GM18517 (cell line): ENCODE data around the gene MCCC2.
"Not testable (repeated sequence)": the region's sequence is repeated elsewhere in the genome, so short reads cannot be mapped to it uniquely, and the experiment has no call there.

Experiments
- ATAC-seq: cut with Tn5 transposase; IDR thresholded peaks from one replicate; pipeline ENCODE4 v1.9.1; 2021; ENCODE audit warnings: mild to moderate bottlenecking, moderate library complexity; ENCODE audit not compliant: unreplicated experiment

Gene MCCC2

DNA sequence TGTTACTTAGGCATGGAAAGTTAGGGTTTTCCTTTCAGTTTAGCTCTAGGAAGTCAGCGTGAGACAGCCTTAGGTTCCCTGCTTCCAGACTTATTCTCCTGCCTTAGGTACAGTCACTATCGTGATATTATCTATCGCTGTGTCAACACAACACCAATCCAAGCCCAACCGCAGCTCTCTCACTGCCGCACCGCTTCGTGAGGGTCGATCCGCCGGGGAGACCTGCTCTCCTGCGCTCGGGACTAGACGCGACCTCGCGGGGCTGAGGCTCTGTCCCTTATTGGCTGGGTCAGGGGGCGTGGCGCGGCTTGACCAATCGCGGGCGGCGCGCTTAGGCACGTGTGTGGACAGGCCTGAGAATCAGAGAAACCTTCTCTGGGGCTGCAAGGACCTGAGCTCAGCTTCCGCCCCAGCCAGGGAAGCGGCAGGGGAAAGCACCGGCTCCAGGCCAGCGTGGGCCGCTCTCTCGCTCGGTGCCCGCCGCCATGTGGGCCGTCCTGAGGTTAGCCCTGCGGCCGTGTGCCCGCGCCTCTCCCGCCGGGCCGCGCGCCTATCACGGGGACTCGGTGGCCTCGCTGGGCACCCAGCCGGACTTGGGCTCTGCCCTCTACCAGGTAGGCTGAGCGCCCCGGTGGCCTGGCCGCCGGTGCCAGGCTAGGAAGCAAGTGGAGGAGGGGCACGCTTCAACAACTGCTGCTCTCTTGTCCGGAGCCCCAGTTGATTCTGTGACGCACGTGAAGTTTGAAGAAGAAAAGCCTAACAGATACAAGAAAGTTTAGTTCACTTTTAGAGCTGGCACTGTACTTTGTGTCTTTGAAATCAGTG, at the start of gene MCCC2:
MCCC2 (plus strand) TSS at position 400 of the 825 bp plus-strand sequence; CDS start at position 486, 86 bp downstream.
- peak; percentile 96 for ATAC-seq

GRCh38 chr5:71537687-71538086, 49.5 kb upstream of the MCCC2 start:
- no peak for ATAC-seq

DNA sequence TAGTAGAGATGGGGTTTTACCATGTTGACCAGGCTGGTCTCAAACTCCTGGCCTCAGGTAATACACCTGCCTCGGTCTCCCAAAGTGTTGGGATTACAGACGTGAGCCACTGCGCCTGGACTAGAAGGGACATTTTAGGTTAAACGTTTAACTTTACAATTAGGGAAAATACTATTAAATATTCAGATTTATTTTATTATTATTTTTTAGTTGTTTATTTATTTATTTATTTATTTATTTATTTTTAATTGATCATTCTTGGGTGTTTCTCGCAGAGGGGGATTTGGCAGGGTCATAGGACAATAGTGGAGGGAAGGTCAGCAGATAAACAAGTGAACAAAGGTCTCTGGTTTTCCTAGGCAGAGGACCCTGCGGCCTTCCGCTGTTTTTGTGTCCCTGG, 36.3 kb upstream of the MCCC2 start:
- ATAC-seq = not testable (repeated sequence)

DNA sequence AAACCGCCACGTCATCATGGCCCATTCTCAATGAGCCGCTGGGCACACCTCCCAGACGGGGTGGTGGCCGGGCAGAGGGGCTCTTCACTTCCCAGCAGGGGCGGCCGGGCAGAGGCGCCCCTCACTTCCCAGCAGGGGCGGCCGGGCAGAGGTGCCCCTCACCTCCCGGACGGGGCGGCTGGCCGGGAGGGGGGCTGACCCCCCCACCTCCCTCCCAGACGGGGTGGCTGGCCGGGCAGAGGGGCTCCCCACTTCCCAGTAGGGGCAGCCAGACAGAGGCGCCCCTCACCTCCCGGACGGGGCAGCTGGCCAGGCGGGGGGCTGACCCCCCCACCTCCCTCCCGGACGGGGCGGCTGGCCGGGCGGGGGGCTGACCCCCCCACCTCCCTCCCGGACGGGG, 35.6 kb upstream of the MCCC2 start:
- ATAC-seq = not testable (repeated sequence)

DNA sequence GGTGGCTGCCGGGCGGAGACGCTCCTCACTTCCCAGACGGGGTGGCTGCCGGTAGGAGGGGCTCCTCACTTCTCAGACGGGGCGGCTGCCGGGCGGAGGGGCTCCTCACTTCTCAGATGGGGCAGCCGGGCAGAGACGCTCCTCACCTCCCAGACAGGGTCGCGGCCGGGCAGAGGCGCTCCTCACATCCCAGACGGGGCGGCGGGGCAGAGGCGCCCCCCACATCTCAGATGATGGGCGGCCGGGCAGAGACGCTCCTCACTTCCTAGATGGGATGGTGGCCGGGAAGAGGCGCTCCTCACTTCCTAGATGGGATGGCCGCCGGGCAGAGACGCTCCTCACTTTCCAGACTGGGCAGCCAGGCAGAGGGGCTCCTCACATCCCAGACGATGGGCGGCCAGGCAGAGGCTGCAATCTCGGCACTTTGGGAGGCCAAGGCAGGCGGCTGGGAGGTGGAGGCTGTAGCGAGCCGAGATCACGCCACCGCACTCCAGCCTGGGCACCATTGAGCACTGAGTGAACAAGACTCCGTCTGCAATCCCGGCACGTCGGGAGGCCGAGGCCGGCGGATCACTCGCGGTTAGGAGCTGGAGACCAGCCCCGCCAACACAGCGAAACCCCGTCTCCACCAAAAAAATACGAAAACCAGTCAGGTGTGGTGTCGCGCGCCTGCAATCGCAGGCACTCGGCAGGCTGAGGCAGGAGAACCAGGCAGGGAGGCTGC, 35.0 kb upstream of the MCCC2 start:
- not testable (repeated sequence) for ATAC-seq

GRCh38 chr5:71563161-71563560, 24.0 kb upstream of the MCCC2 start:
- ATAC-seq = no peak

GRCh38 chr5:71564895-71565294, 22.2 kb upstream of the MCCC2 start:
- ATAC-seq = no peak

DNA sequence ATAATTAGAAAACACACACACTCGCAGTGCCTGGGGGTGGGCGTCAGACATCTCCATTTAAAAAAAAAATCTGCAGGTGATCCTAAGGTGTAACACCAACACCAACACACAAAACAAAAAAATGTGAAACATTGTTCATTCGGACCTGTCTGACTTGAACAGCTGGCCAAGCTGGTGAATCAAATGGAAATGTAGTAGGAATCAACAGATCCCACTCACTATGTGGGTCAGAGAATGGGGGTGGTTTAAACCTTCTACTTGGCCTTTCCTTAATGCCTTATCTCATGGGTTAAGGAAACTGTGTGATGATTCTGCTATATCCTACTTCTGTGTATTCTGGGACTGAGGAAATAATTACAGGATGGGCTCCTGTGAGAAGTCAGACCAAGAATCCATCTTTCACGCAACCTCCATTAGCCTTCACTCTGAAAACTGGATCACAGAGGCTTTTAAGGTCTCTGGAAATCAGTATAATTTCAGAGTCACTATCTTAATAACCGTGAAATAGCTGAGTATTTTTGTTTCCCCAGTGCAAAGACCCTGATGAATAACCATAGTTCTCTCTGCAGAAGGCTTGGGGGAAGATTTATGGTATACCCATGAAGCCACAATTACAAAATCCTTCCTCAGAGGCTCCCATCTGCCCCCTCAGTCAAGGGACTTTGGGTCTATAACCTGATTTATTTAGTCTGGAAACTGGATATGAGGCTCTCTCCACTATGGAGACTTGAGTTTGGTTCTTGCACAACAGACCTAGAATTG, 17.2 kb upstream of the MCCC2 start:
- ATAC-seq = no peak

DNA sequence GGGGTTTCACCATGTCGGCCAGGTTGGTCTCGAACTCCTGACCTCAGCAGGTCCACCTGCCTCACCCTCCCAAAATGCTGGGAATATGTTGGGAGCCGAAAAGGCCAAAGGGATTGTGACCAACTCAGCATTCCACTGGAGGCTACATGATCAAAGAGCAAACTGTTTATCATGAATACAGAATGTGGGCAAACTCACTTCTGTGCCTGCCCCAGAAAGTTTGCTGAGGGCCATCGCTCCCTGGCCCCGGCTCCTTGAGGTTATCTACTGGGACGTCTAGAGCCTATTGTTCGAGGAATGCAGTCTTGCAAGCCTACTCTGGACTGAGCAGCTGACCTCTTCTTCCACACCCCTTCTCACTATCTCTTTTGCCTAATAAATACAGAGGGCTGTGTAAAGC, 15.3 kb upstream of the MCCC2 start:
- not testable (repeated sequence) for ATAC-seq

DNA sequence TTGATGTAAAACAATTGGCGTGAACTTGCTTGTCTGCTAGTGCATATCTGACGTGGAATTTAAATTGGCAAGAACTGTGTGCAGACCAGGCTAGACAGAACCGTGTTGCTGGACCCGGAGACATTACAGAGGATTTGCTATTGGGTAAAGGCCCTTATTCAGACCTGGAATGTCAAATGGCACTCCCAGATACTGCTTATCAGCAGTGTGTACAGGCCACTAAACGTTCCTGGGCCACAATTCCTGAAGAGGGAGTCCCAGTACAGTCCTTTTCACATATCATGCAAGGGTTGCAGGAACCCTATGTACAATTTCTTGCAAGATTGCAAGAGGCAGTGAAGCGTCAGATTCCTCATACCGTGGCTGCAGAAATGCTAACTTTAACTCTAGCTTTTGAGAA, 13.5 kb upstream of the MCCC2 start:
- ATAC-seq = no peak

- ATAC-seq = not testable (repeated sequence)
These were observed 11.6 kb upstream of the MCCC2 start for GRCh38 chr5:71575588-71575987.

GRCh38 chr5:71576241-71576640, 10.9 kb upstream of the MCCC2 start:
- ATAC-seq = no peak

DNA sequence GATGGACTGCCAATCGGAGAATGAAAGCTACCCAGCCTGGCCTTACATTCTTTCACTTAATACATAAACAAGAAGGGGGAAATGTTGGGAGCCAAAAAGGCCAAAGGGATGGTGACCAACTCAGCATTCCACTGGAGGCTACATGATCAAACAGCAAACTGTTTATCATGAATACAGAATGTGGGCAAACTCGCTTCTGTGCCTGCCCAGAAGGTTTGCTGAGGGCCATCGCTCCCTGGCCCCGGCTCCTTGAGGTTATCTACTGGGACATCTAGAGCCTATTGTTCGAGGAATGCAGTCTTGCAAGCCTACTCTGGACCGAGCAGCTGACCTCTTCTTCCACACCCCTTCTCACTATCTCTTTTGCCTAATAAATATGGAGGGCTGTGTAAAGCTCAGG, 9.3 kb upstream of the MCCC2 start:
- not testable (repeated sequence) for ATAC-seq

DNA sequence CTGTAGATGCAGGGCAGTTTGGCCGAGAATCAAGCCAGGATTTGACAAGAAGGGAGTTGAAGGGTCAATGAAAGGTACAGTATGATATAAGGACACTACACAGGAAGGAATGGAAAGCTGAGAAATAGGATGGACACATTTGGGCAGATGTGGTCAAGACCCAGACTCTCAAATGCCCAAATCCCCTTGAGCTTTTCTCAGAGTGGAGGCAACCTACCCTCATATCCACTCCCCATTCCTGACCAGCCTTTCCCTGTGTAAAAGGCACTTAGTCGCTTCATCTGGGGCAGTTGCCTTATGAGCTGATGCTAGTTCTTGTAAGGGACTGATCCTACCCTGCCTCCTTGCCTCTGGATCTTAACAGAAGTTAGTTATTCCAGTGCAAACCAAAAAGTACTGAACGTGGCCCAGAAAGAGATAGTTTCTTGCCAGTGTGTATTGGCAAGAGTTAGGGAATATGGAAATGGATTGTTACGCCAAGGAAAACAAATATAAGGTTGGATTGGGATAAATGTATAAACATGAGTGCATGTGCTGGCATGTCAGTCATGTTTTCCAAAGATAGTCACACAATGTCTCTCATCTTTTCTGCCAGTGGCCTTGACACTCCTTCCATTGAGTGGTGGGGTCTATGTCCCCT, 4.1 kb upstream of the MCCC2 start:
- no peak for ATAC-seq

DNA sequence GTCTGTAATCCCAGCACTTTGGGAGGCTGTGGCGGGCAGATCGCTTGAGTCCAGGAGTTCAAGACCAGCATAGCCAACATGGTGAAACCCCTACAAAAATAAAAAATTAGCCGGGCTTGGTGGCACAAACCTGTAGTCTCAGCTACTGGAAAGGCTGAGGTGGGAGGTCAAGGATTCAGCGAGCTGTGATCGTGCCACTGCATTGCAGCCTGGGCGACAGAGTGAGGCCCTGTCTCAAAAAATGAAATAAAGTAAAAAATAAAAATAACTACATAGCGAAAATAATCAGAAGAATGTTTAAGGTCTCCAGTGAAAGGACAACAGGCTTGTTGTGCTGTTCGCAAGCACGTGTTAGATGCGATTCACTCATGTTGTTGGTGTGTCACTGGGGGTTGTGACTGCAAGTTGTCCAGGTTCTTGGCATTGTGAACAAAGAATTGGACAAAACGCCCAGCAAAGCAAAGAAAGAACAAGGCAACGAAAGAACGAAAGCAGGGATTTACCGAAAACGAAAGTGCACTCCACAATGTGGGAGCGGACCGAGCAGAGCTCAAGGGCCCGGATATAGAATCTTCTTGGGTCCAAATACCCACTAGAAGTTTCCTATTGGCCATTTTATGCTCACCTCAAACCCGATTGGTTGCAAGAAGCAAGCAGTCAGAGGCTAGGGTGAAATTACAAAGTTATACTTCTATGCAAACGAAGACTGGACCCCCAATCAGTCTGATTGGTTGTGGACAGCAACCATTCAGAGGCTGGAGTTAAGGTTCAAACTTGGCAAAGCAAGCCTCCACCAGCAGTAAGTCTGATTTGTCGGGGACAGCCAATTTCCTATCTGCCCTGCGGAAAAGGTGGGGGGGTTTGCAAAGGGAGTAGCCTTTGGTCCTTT, 844 bp upstream of the MCCC2 start:
- no peak for ATAC-seq

DNA sequence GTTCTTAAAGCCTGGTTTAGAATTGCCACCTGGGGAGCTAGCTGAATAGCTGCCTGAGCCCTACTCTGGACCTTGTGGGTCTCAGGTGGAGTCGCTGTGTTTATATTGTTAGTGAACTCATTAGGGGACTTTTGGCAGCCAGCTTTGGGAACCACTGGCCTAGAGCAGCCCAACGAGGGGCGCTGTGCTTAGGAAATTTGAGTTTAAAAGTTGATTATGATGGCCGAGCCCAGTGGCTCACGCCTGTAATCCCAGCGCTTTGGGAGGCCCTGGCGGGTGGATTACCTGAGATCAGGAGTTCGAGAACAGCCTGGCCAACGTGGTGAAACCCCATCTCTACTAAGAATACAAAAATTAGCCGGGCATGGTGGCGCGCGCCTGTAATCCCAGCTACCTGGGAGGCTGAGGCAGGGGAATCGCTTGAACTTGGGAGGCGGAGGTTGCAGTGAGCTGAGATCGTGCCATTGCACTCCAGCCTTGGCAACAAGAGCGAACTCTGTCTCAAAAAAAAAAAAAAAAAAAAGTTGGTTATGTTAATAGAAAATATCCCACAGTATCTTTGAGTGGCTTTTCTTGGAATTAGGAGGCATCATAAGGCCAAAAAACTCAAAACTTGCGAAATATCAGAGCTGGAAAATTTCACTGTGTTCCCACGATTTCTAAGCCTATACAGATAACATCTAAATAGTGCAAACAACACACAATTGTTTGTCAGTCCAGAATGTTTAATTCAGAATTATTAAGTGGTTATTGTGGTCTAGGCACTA, 809 bp downstream of the MCCC2 start:
- ATAC-seq = peak; percentile 13

- ATAC-seq = no peak
These were observed 1.4 kb downstream of the MCCC2 start for GRCh38 chr5:71588533-71588885.

DNA sequence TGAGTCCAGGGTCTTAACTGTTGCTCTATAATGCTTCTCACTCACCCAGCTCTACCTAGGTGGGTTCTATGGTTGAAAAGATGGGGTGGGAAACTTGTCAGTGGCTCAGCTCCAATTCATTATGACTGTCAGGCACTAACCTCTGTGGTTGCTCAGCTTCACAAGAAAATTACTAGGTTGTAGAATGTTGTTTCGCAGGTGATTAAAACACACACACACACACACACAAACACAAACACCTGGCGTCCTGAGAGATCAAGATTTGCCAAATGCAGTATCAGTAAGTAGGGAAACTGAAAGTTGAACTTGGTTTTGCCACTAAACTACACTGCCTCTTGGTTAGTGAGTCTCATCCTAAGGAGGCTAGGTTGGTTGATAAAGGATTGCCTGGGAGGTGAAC, 2.8 kb downstream of the MCCC2 start:
- ATAC-seq = no peak

GRCh38 chr5:71591100-71591499, 4.0 kb downstream of the MCCC2 start:
- no peak for ATAC-seq
